ENCODE data around the gene PAX3.

The PAX3 gene

GRCh38 chr2:222178450-222178849 lies 120.3 kb downstream of the PAX3 start:
- Histone ChIP-seq H3K27ac (ENCODE audit: low read length) (no peak overlapping the region), H2AFZ (ENCODE audit: low read depth, low read length) (no peak overlapping the region), H4K20me1 (ENCODE audit: insufficient read depth, low read length) (no peaks in the 10 kb centered on the region), H3K4me3 (ENCODE audit: low read depth in 1 of 2, low read length in 2 of 2) (no peak overlapping the region), H3K9ac (ENCODE audit: low read depth, low read length) (no peak overlapping the region), H3K4me2 (ENCODE audit: insufficient read depth, low read length) (no peak overlapping the region), H3K27me3 (ENCODE audit: insufficient read depth, low read length, poor library complexity) (no peaks in the 10 kb centered on the region), H3K9me3 (ENCODE audit: insufficient read depth, low read length, severe bottlenecking) (no peaks in the 10 kb centered on the region), H3K79me2 (ENCODE audit: insufficient read depth, low read length) (no peaks in the 10 kb centered on the region), H3K4me1 (ENCODE audit: insufficient read depth, low read length) (no peaks in the 10 kb centered on the region), H3K36me3 (ENCODE audit: insufficient read depth, low read length) (no peaks in the 10 kb centered on the region)
- ATAC-seq (ENCODE audit: insufficient read depth, low read depth) (no peak), DNase-seq (no peak)
- TF ChIP-seq EZH2 (IDR thresholded peaks at IDR 0.05; ENCODE audit: borderline replicate concordance, low read depth, low read length, severe bottlenecking) = no peak
- TF ChIP-seq CTCF (IDR thresholded peaks at IDR 0.05; ENCODE audit: borderline replicate concordance, extremely low read depth, low read length, poor library complexity, severe bottlenecking) = no peak

GRCh38 chr2:222176890-222177289 lies 121.9 kb downstream of the PAX3 start:
- H3K27me3 ChIP-seq (ENCODE audit: insufficient read depth, low read length, poor library complexity) = no peaks in the 10 kb centered on the region
- TF ChIP-seq EZH2 (IDR thresholded peaks at IDR 0.05; ENCODE audit: borderline replicate concordance, low read depth, low read length, severe bottlenecking) (no peak), CTCF (IDR thresholded peaks at IDR 0.05; ENCODE audit: borderline replicate concordance, extremely low read depth, low read length, poor library complexity, severe bottlenecking) (no peak)
- no peaks in the 10 kb centered on the region for H4K20me1 ChIP-seq (ENCODE audit: insufficient read depth, low read length)
- no peak overlapping the region for H3K4me2 ChIP-seq (ENCODE audit: insufficient read depth, low read length)
- H3K9me3 ChIP-seq (ENCODE audit: insufficient read depth, low read length, severe bottlenecking) = no peaks in the 10 kb centered on the region
- DNase-seq = no peak
- H3K4me1 ChIP-seq (ENCODE audit: insufficient read depth, low read length) = no peaks in the 10 kb centered on the region
- no peaks in the 10 kb centered on the region for H3K79me2 ChIP-seq (ENCODE audit: insufficient read depth, low read length)
- no peak overlapping the region for H3K9ac ChIP-seq (ENCODE audit: low read depth, low read length)
- no peak overlapping the region for H3K4me3 ChIP-seq (ENCODE audit: low read depth in 1 of 2, low read length in 2 of 2)
- no peak overlapping the region for H2AFZ ChIP-seq (ENCODE audit: low read depth, low read length)
- no peak overlapping the region for H3K27ac ChIP-seq (ENCODE audit: low read length)
- no peak for ATAC-seq (ENCODE audit: insufficient read depth, low read depth)
- H3K36me3 ChIP-seq (ENCODE audit: insufficient read depth, low read length) = no peaks in the 10 kb centered on the region

GRCh38 chr2:222174450-222174849 lies 124.3 kb downstream of the PAX3 start:
- ATAC-seq (ENCODE audit: insufficient read depth, low read depth) (no peak), DNase-seq (no peak)
- TF ChIP-seq CTCF (IDR thresholded peaks at IDR 0.05; ENCODE audit: borderline replicate concordance, extremely low read depth, low read length, poor library complexity, severe bottlenecking) (no peak), EZH2 (IDR thresholded peaks at IDR 0.05; ENCODE audit: borderline replicate concordance, low read depth, low read length, severe bottlenecking) (no peak)
- Histone ChIP-seq H3K36me3 (ENCODE audit: insufficient read depth, low read length) (no peaks in the 10 kb centered on the region), H3K4me2 (ENCODE audit: insufficient read depth, low read length) (no peak overlapping the region), H3K27me3 (ENCODE audit: insufficient read depth, low read length, poor library complexity) (no peaks in the 10 kb centered on the region), H3K79me2 (ENCODE audit: insufficient read depth, low read length) (no peaks in the 10 kb centered on the region), H3K9me3 (ENCODE audit: insufficient read depth, low read length, severe bottlenecking) (no peaks in the 10 kb centered on the region), H4K20me1 (ENCODE audit: insufficient read depth, low read length) (no peaks in the 10 kb centered on the region), H3K9ac (ENCODE audit: low read depth, low read length) (no peak overlapping the region), H2AFZ (ENCODE audit: low read depth, low read length) (no peak overlapping the region), H3K27ac (ENCODE audit: low read length) (no peak overlapping the region), H3K4me1 (ENCODE audit: insufficient read depth, low read length) (no peaks in the 10 kb centered on the region), H3K4me3 (ENCODE audit: low read depth in 1 of 2, low read length in 2 of 2) (no peak overlapping the region)

GRCh38 chr2:222169346-222169745 lies 129.5 kb downstream of the PAX3 start:
- Histone ChIP-seq H3K36me3 (ENCODE audit: insufficient read depth, low read length) (no peaks in the 10 kb centered on the region), H4K20me1 (ENCODE audit: insufficient read depth, low read length) (no peaks in the 10 kb centered on the region), H3K4me3 (ENCODE audit: low read depth in 1 of 2, low read length in 2 of 2) (no peak overlapping the region), H3K27me3 (ENCODE audit: insufficient read depth, low read length, poor library complexity) (peaks cover 5% of the 10 kb centered on the region), H3K79me2 (ENCODE audit: insufficient read depth, low read length) (no peaks in the 10 kb centered on the region), H3K4me2 (ENCODE audit: insufficient read depth, low read length) (no peak overlapping the region), H3K9ac (ENCODE audit: low read depth, low read length) (no peak overlapping the region), H3K27ac (ENCODE audit: low read length) (no peak overlapping the region), H3K9me3 (ENCODE audit: insufficient read depth, low read length, severe bottlenecking) (no peaks in the 10 kb centered on the region), H2AFZ (ENCODE audit: low read depth, low read length) (no peak overlapping the region), H3K4me1 (ENCODE audit: insufficient read depth, low read length) (no peaks in the 10 kb centered on the region)
- no peak for TF ChIP-seq CTCF (IDR thresholded peaks at IDR 0.05; ENCODE audit: borderline replicate concordance, extremely low read depth, low read length, poor library complexity, severe bottlenecking)
- no peak for TF ChIP-seq EZH2 (IDR thresholded peaks at IDR 0.05; ENCODE audit: borderline replicate concordance, low read depth, low read length, severe bottlenecking)
- no peak for DNase-seq
- no peak for ATAC-seq (ENCODE audit: insufficient read depth, low read depth)
